Small intestine (tissue), 7 donors: ENCODE results near the gene FAM240B. TPM values are rescaled to one million over a fixed set of nuclear protein-coding genes. Genes with fewer than 3 reads are reported as not detected.

Experiments
- DNase-seq, 2 donors: peaks; one replicate each; pipeline versions ENCODE4 v3.0.0 to v3.0.0-alpha.2; 2013
- FAIRE-seq: peaks from 2 replicates; lab custom pipeline; 2012; peaks lifted over from hg19 to GRCh38; lab: Jason Lieb, UNC
- H3K27ac ChIP-seq, 3 donors: one replicate each; pipeline ENCODE4 v1.5.1; 2013; ENCODE audit warnings: low read length in 2 of 3, mild to moderate bottlenecking in 2 of 3, control low read depth in 1 of 3, inconsistent platforms in 1 of 3, low read depth in 1 of 3, moderate library complexity in 1 of 3
- H3K27me3 ChIP-seq, 3 donors: one replicate each; pipeline ENCODE4 v1.6.1; 2013; ENCODE audit warnings: low read length in 3 of 3, inconsistent platforms in 1 of 3; ENCODE audit not compliant: control insufficient read depth in 3 of 3, insufficient read depth in 3 of 3
- H3K36me3 ChIP-seq, 3 donors: one replicate each; pipeline ENCODE4 v1.6.1; 2013; ENCODE audit warnings: low read length in 3 of 3, inconsistent platforms in 1 of 3, low read depth in 1 of 3, mild to moderate bottlenecking in 1 of 3, moderate library complexity in 1 of 3; ENCODE audit not compliant: control insufficient read depth in 3 of 3, insufficient read depth in 2 of 3
- H3K4me1 ChIP-seq, 3 donors: one replicate each; pipeline ENCODE4 v1.6.1; 2013; ENCODE audit warnings: low read length in 2 of 3, inconsistent platforms in 1 of 3, low read depth in 1 of 3, mild to moderate bottlenecking in 1 of 3, moderate library complexity in 1 of 3; ENCODE audit not compliant: control insufficient read depth in 3 of 3, insufficient read depth in 2 of 3
- H3K4me3 ChIP-seq, 3 donors: one replicate each; pipeline ENCODE4 v1.5.1; 2013; ENCODE audit warnings: low read length in 3 of 3, control low read depth in 1 of 3, inconsistent platforms in 1 of 3, low read depth in 1 of 3, mild to moderate bottlenecking in 1 of 3, moderate library complexity in 1 of 3
- H3K9me3 ChIP-seq, 2 donors: one replicate each; pipeline ENCODE4 v1.6.1; 2013; ENCODE audit warnings: low read depth in 1 of 2, low read length in 1 of 2; ENCODE audit not compliant: control insufficient read depth in 2 of 2, insufficient read depth in 1 of 2
- WGBS, 3 donors: extraction: QIAGEN DNeasy Blood & Tissue Kit; methylation state at CpG; one replicate each; pipeline ENCODE4 v1.1.7; 2013; 5-methylcytosine and 5-hydroxymethylcytosine counted together
- polyA plus RNA-seq, 4 donors: library from polyadenylated mRNA; stranded (reverse) in 3 of 4; unstranded in 1 of 4; fragments of 200-250 nt in 3 of 4; fragments of 120-200 nt in 1 of 4; gene quantifications; one replicate each; pipeline versions ENCODE4 v1.2.1 to v1.2.3, GENCODE V29; 2013
- donor health status: healthy with polysubstance abuse.
- donor health status: control.
- donor health status: control.
- donor health status: Bipolar disorder and iron deficiency.
- donor health status: healthy.

FAM240B gene
- polyA plus RNA-seq, 4 donors = not detected

GRCh38 chr9:38656896-38657295 is 63.0 kb downstream of the FAM240B start:
- Histone ChIP-seq H3K9me3 (no peaks in the 10 kb centered on the region), H3K27me3 (no peaks in the 10 kb centered on the region), H3K27ac (no peak overlapping the region), H3K36me3 (no peaks in the 10 kb centered on the region), H3K4me1 (no peaks in the 10 kb centered on the region), H3K4me3 (no peak overlapping the region)
- WGBS, 3 donors = 24 to 75% (median 28%) methylated on average over 5 of the region's 5 CpGs
- no peak for FAIRE-seq
- DNase-seq = no peak

GRCh38 chr9:38652486-38652885 is 67.4 kb downstream of the FAM240B start:
- Histone ChIP-seq H3K4me3 (no peak overlapping the region), H3K27ac (no peak overlapping the region), H3K9me3 (peaks cover 0 to 5% of the 10 kb centered on the region in 2 donors), H3K36me3 (no peaks in the 10 kb centered on the region), H3K27me3 (no peaks in the 10 kb centered on the region), H3K4me1 (no peaks in the 10 kb centered on the region)
- FAIRE-seq (no peak), DNase-seq (peak in 1 of 2 donors; percentile 38)
- 35 to 68% (median 57%) methylated on average over 7 of the region's 7 CpGs for WGBS, 3 donors

GRCh38 chr9:38652044-38652443 is 67.9 kb downstream of the FAM240B start:
- no peaks in the 10 kb centered on the region for H3K4me1 ChIP-seq
- no peak for DNase-seq
- FAIRE-seq = no peak
- no peak overlapping the region for H3K4me3 ChIP-seq
- H3K27me3 ChIP-seq = no peaks in the 10 kb centered on the region
- H3K9me3 ChIP-seq = peaks cover 0 to 5% of the 10 kb centered on the region in 2 donors
- no peaks in the 10 kb centered on the region for H3K36me3 ChIP-seq
- 44 to 62% (median 45%) methylated on average over 2 of the region's 2 CpGs for WGBS, 3 donors
- no peak overlapping the region for H3K27ac ChIP-seq

GRCh38 chr9:38651400-38652042 is 68.4 kb downstream of the FAM240B start:
- Histone ChIP-seq H3K36me3 (no peaks in the 10 kb centered on the region), H3K4me3 (no peak overlapping the region), H3K27ac (no peak overlapping the region), H3K27me3 (no peaks in the 10 kb centered on the region), H3K4me1 (no peaks in the 10 kb centered on the region), H3K9me3 (peaks cover 0 to 5% of the 10 kb centered on the region in 2 donors)
- FAIRE-seq = no peak
- peak in 1 of 2 donors; percentile 6 for DNase-seq
- 61 to 64% (median 62%) methylated on average over 8 of the region's 8 CpGs for WGBS, 3 donors

GRCh38 chr9:38650564-38650963 is 69.4 kb downstream of the FAM240B start:
- H3K4me3 ChIP-seq = no peak overlapping the region
- 88 to 91% (median 90%) methylated on average over 8 of the region's 8 CpGs for WGBS, 3 donors
- H3K27me3 ChIP-seq = no peaks in the 10 kb centered on the region
- H3K9me3 ChIP-seq = peaks cover 0 to 5% of the 10 kb centered on the region in 2 donors
- H3K27ac ChIP-seq = no peak overlapping the region
- FAIRE-seq (no peak), DNase-seq (no peak)
- no peaks in the 10 kb centered on the region for H3K4me1 ChIP-seq
- H3K36me3 ChIP-seq = no peaks in the 10 kb centered on the region

GRCh38 chr9:38649731-38650363 is 70.1 kb downstream of the FAM240B start:
- DNase-seq = no peak
- Histone ChIP-seq H3K36me3 (no peaks in the 10 kb centered on the region), H3K27me3 (no peaks in the 10 kb centered on the region), H3K27ac (no peak overlapping the region), H3K4me3 (no peak overlapping the region), H3K9me3 (peaks cover 0 to 5% of the 10 kb centered on the region in 2 donors), H3K4me1 (no peaks in the 10 kb centered on the region)
- FAIRE-seq = no peak
- WGBS, 3 donors = 79 to 88% (median 87%) methylated on average over 8 of the region's 8 CpGs

GRCh38 chr9:38644601-38645000 is 75.3 kb downstream of the FAM240B start:
- Histone ChIP-seq H3K4me3 (no peak overlapping the region), H3K36me3 (no peaks in the 10 kb centered on the region), H3K27me3 (no peaks in the 10 kb centered on the region), H3K9me3 (peaks cover 0 to 4% of the 10 kb centered on the region in 2 donors), H3K4me1 (no peaks in the 10 kb centered on the region), H3K27ac (no peak overlapping the region)
- 37 to 59% (median 39%) methylated on average over 2 of the region's 2 CpGs for WGBS, 3 donors
- no peak for FAIRE-seq
- DNase-seq = no peak
